Pancreas (tissue), 10 donors: ENCODE data around the gene C1QTNF12. TPM values are rescaled to one million over a fixed set of nuclear protein-coding genes. Genes with fewer than 3 reads are reported as not detected.

Experiments used
- ATAC-seq, 4 donors: fragments of 200-7000 bp; cut with Tn5 transposase; one replicate each; pipeline versions ENCODE4 v1.8.0 to v1.9.1; 2020; ENCODE audit warnings: mild to moderate bottlenecking in 4 of 4, moderate library complexity in 4 of 4
- DNase-seq, 6 donors: peaks; one replicate each; pipeline ENCODE4 v3.0.0-alpha.2; 2020
- FAIRE-seq: peaks from 2 replicates; lab custom pipeline; 2012; peaks lifted over from hg19 to GRCh38; lab: Jason Lieb, UNC
- H3K27ac ChIP-seq, 4 donors: fragments of 200-600 bp; sonication (generic); 1 replicate in 3 of 4; 2 replicates in 1 of 4; pipeline versions ENCODE4 v1.5.0 to v1.8.0; 2020
- H3K27me3 ChIP-seq, 4 donors: fragments of 200-600 bp; one replicate each; pipeline ENCODE4 v1.8.0; 2021
- H3K36me3 ChIP-seq, 3 donors: fragments of 200-600 bp; sonication (generic) in 1 of 3; one replicate each; pipeline versions ENCODE4 v1.5.0 to v1.8.0; 2020 to 2021
- H3K4me1 ChIP-seq, 3 donors: fragments of 200-600 bp; one replicate each; pipeline ENCODE4 v1.8.0; 2021
- H3K4me3 ChIP-seq, 4 donors: fragments of 200-600 bp; sonication (generic) in 2 of 4; one replicate each; pipeline versions ENCODE4 v1.5.0 to v1.8.0; 2020 to 2021
- H3K9me3 ChIP-seq, 4 donors: fragments of 200-600 bp; one replicate each; pipeline ENCODE4 v1.8.0; 2021
- WGBS, 2 donors: extraction: QIAGEN DNeasy Blood & Tissue Kit; methylation state at CpG; one replicate each; pipeline ENCODE4 v1.1.7; 2013; 5-methylcytosine and 5-hydroxymethylcytosine counted together
- intact Hi-C, 3 donors: fragments of 100-400 bp; cut with DNase I; formaldehyde crosslinking; loops; one replicate each; pipeline versions ENCODE4 v1.11.1 to v1.14.2; 2022
- polyA plus RNA-seq, 2 donors: library from polyadenylated mRNA; stranded (reverse); fragments of 200-250 nt; gene quantifications; one replicate each; pipeline ENCODE4 v1.2.3, GENCODE V29; 2013
- total RNA-seq, 6 donors: library from RNA; stranded (reverse); fragmentation: NEBNext Ultra II Directional in 4 of 6; extraction: Animal tissue kit (Norgen Biotek cat#: 25700) in 4 of 6; gene quantifications; one replicate each; pipeline versions ENCODE4 v1.2.1 to v1.2.4, GENCODE V29; 2021 to 2023
- TF ChIP-seq, protein P1 (sequence below), 4 donors: fragments of 200-600 bp; sonication (generic) in 3 of 4; IDR thresholded peaks; one replicate each; pipeline versions ENCODE4 v1.5.0 to v1.8.0; 2021; ENCODE audit warnings: antibody characterized with exemption in 4 of 4
- donor health status: healthy with polysubstance abuse.
- donor health status: DM: no; HTN: no; CAD: no; lungs with moderate emphysema.
- donor health status: DM: no; HTN: no; CAD: no.
- donor health status: control.
- donor health status: control.
- donor health status: Bipolar disorder and iron deficiency.
- donor health status: DM: yes; HTN: yes; CAD: no.
- donor health status: DM: no; HTN: no; CAD: no.
- donor health status: DM: no; HTN: no; CAD: no.
- donor health status: DM: yes; HTN: yes; CAD: no.

C1QTNF12 gene
- total and polyA plus RNA-seq, 8 donors = 0.43 to 4.8 (median 1.0) TPM

DNA sequence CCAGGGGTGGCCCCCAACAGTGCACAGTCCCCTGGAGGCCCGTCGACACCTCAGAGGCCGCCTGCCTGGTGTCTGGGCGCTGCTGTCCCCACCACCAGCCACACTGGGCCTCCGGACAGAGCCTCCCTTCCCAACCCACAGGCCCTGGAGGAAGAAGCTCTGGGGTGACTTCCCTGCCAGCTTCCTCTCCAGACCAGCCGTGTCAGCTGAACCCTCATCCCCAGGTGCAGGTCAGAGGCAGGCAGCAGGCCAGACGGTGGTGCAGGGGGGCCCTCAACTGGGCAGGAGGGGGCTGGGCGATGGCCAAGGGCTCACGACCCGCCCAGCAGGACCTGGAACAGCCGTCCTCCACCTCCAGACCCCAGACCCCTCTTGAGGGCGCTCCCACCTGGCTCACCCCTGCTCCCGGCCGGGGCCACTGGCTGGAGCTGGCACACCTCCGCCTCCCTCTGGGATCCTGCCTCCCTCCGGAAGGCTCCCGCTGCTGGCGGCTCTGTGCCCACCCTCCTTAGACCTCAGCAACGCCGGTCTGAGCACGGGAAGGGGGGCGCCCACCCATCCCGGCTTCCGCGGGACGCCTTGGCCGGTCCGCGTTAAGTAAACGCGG lies 40.6 kb downstream of the C1QTNF12 start:
- Histone ChIP-seq H3K4me3 (peak overlapping the region in 1 of 4 donors; percentile 21), H3K27me3 (no peaks in the 10 kb centered on the region), H3K4me1 (no peaks in the 10 kb centered on the region), H3K27ac (no peak overlapping the region), H3K9me3 (no peaks in the 10 kb centered on the region), H3K36me3 (no peaks in the 10 kb centered on the region)
- TF ChIP-seq, protein P1, sequence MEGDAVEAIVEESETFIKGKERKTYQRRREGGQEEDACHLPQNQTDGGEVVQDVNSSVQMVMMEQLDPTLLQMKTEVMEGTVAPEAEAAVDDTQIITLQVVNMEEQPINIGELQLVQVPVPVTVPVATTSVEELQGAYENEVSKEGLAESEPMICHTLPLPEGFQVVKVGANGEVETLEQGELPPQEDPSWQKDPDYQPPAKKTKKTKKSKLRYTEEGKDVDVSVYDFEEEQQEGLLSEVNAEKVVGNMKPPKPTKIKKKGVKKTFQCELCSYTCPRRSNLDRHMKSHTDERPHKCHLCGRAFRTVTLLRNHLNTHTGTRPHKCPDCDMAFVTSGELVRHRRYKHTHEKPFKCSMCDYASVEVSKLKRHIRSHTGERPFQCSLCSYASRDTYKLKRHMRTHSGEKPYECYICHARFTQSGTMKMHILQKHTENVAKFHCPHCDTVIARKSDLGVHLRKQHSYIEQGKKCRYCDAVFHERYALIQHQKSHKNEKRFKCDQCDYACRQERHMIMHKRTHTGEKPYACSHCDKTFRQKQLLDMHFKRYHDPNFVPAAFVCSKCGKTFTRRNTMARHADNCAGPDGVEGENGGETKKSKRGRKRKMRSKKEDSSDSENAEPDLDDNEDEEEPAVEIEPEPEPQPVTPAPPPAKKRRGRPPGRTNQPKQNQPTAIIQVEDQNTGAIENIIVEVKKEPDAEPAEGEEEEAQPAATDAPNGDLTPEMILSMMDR (IDR thresholded peaks at IDR 0.05) = no peak
- WGBS, 2 donors = 34 to 36% methylated on average over 31 of the region's 31 CpGs
- intact Hi-C loops = no loop called here
- ATAC-seq (peak in 1 of 4 donors; percentile 3), DNase-seq (peak in 3 of 6 donors; percentile 34 to 74 (median 57)), FAIRE-seq (no peak)

DNA sequence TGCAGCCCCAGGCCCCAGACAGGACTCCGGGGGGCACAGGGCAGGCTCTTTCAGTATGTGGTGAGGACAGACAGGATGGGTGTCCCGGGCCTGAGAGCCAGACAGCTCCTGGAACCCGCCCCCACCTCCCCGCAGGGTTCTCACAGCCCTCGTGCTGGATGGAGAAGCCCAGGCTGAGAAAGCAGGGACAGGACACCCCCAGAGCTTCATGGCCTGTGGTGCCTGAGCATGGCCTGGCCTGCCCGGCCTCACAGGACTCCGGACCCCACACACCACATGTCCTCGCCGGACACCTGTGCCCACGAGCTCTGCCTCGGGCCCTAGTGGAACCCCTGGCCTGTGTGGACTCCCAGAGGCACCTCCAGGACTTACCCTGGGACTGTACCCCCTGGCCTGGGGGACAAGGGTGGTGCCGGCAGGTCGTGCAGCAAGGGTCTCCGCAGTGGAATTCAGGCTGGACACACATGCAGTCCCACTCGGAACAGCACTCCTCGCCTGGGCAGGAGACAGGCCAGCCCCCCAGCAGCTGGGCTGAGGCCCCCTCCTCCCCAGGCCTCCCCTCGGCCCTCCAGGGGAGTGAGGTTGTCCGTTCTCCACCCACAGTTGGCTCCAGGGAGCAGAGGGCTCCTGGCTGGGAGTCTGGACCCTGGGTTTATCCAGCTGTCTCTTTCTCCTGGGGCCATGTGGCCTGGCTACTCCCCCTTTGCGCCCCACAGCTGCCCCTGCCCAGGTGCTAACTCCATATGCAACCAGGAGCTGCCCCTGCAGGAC lies 41.3 kb downstream of the C1QTNF12 start:
- intact Hi-C loops = no loop called here
- FAIRE-seq = no peak
- Histone ChIP-seq H3K9me3 (no peaks in the 10 kb centered on the region), H3K4me1 (no peaks in the 10 kb centered on the region), H3K36me3 (no peaks in the 10 kb centered on the region), H3K27ac (no peak overlapping the region), H3K27me3 (no peaks in the 10 kb centered on the region), H3K4me3 (no peak overlapping the region)
- TF ChIP-seq, protein P1 (IDR thresholded peaks at IDR 0.05) = no peak
- DNase-seq = peak in 3 of 6 donors; percentile 28 to 70 (median 53)
- 86 to 87% methylated on average over 18 to 19 of the region's 19 CpGs for WGBS, 2 donors
- no peak for ATAC-seq

DNA sequence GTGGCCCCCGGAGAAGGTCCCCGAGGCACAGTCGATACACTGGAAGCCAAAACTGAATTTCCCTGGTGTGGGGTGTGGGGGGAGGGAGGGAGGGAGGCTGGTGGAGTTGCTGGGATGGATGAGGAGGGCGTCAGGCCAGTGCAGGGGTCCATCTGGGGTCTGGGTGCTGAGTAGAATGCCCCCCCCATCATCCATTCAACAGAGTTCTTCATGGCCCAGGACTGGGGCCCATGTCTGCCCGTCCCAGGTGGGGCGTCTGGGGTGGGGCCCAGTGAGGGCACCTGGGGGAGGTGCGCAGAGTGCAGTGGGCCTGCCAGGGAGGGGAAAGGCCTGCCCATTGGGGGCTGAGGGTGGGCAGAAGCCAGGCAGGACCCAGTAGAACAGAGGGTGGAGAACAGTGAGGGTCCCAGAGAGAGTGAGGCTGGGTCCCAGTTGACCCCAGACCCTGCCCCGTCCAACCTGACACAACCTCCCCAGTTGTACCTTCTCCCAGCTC lies 42.0 kb downstream of the C1QTNF12 start:
- TF ChIP-seq, protein P1 (IDR thresholded peaks at IDR 0.05) = no peak
- H3K9me3 ChIP-seq = no peaks in the 10 kb centered on the region
- FAIRE-seq (no peak), DNase-seq (peak in 2 of 6 donors; percentile 16 to 57), ATAC-seq (no peak)
- H3K4me3 ChIP-seq = no peak overlapping the region
- H3K27me3 ChIP-seq = no peaks in the 10 kb centered on the region
- intact Hi-C loops = no loop called here
- 85 to 87% methylated on average over 8 of the region's 8 CpGs for WGBS, 2 donors
- H3K27ac ChIP-seq = no peak overlapping the region
- H3K36me3 ChIP-seq = no peaks in the 10 kb centered on the region
- H3K4me1 ChIP-seq = no peaks in the 10 kb centered on the region

DNA sequence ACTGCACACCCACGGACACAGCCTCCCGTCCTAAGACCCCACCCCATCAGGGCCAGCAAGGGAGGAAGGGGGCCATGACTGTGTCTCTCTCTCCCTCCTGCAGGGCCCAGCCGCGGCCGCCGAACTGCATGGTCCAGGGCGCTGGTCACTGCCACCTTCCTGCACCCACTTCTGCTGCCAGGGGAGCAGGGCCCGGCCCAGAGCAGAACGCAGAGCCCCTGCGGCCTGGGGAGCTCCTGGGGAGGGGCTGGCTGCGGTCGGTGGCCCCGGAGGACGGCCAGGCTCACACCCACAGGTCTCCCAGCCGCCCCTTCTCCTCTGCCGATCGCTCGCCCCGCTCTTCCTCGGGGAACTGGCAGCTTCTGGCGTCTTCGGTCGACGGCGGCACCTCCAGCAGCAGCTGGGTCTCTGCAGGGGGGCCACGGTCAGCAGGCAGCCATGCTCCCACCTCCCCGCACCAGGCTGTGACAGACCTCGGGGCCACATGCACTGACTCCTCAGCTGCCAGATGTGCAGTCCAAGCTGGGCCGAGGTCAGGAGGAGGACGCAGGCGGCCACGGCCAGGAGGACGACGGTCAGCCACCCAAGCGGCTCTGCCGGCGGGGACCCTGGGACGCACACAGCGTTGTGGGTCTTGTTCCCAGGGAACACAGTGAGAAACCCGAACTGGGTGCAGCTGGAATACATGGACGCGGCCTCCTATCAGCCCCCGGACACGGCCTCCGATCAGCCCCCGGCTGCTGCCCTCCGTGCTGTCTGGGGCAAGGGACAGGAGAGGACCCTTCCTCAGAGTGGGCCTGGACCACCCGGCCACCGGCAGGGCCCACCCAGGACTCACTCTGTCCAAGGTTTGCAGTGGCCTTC lies 42.7 kb downstream of the C1QTNF12 start:
- Histone ChIP-seq H3K36me3 (no peaks in the 10 kb centered on the region), H3K4me3 (no peak overlapping the region), H3K4me1 (no peaks in the 10 kb centered on the region), H3K27me3 (no peaks in the 10 kb centered on the region), H3K9me3 (no peaks in the 10 kb centered on the region), H3K27ac (no peak overlapping the region)
- DNase-seq (peak in 3 of 6 donors; percentile 26 to 67 (median 60)), FAIRE-seq (no peak), ATAC-seq (no peak)
- TF ChIP-seq, protein P1 (IDR thresholded peaks at IDR 0.05) = no peak
- WGBS, 2 donors = 70 to 81% methylated on average over 48 to 49 of the region's 49 CpGs
- intact Hi-C loops = no loop called here
